Upper lobe of left lung (tissue), 6 donors: Measurements from ENCODE around the gene ADGRG1. TPM values are rescaled to one million over a fixed set of nuclear protein-coding genes. Genes with fewer than 3 reads are reported as not detected.

ENCODE experiments used
- ATAC-seq, 2 donors: fragments of 200-7000 bp; cut with Tn5 transposase; one replicate each; pipeline ENCODE4 v1.9.1; 2022; ENCODE audit warnings: mild to moderate bottlenecking in 2 of 2, moderate library complexity in 2 of 2; ENCODE audit not compliant: low FRiP score in 2 of 2
- DNase-seq, 2 donors: peaks; one replicate each; pipeline ENCODE4 v3.0.0-alpha.2; 2019 to 2020
- H3K27ac ChIP-seq, 4 donors: fragments of 200-600 bp; sonication (generic); one replicate each; pipeline ENCODE4 v1.5.1; 2016 to 2019
- H3K27me3 ChIP-seq, 4 donors: fragments of 200-600 bp; sonication (generic); one replicate each; pipeline ENCODE4 v1.5.1; 2017 to 2019
- H3K36me3 ChIP-seq, 4 donors: fragments of 200-600 bp; sonication (generic); one replicate each; pipeline ENCODE4 v1.5.1; 2016 to 2019
- H3K4me1 ChIP-seq, 4 donors: fragments of 200-600 bp; sonication (generic); one replicate each; pipeline ENCODE4 v1.5.1; 2018 to 2019
- H3K4me3 ChIP-seq, 4 donors: fragments of 200-600 bp; sonication (generic); one replicate each; pipeline ENCODE4 v1.5.1; 2017 to 2019; ENCODE audit warnings: mild to moderate bottlenecking in 2 of 4, moderate library complexity in 1 of 4
- H3K9me3 ChIP-seq, 4 donors: fragments of 200-600 bp; sonication (generic); one replicate each; pipeline ENCODE4 v1.5.1; 2018 to 2019
- CTCF ChIP-seq, 6 experiments: fragments of 450-650 bp in 4 of 6; fragments of 200-600 bp in 2 of 6; sonication (generic) in 2 of 6; IDR thresholded peaks; one replicate each; pipeline ENCODE4 v1.5.1; 2016 to 2019; ENCODE audit warnings: antibody characterized with exemption in 6 of 6
- EP300 ChIP-seq, 4 donors: sonication (generic); formaldehyde crosslinking; IDR thresholded peaks; one replicate each; pipeline ENCODE4 v1.5.1; 2017; ENCODE audit warnings: antibody characterized with exemption in 4 of 4, control low read depth in 2 of 4
- POLR2A ChIP-seq, 4 donors: fragments of 450-650 bp; IDR thresholded peaks; one replicate each; pipeline ENCODE4 v1.5.1; 2016 to 2017; ENCODE audit warnings: antibody characterized with exemption in 4 of 4, mild to moderate bottlenecking in 2 of 4
- POLR2AphosphoS5 ChIP-seq, 2 donors: sonication (generic); formaldehyde crosslinking; IDR thresholded peaks; one replicate each; pipeline ENCODE4 v1.5.1; 2017; ENCODE audit warnings: antibody characterized with exemption in 2 of 2
- WGBS, 2 donors: methylation state at CpG; one replicate each; pipeline ENCODE4 v1.1.5; 2017 to 2018; 5-methylcytosine and 5-hydroxymethylcytosine counted together
- total RNA-seq, 6 donors: library from RNA; depleted of rRNA in 4 of 6; stranded (reverse); fragments of >200 nt in 4 of 6; gene quantifications; one replicate each; pipeline versions ENCODE4 v1.1.0 to v1.2.1, GENCODE V29; 2016 to 2021
- donor health status: DM: no; HTN: no; CAD: no; lungs with moderate emphysema.
- donor health status: DM: no; HTN: yes; CAD: no; lungs with severe emphysema.

The ADGRG1 gene
- total RNA-seq, 6 donors from 2014 or later: 34.6 to 89.3 (median 40.4) TPM

GRCh38 chr16:57590654-57591085, 37.8 kb upstream of the ADGRG1 start:
- H3K9me3 ChIP-seq: peaks cover 0 to 2% (median 0%) of the 10 kb centered on the region in 4 donors
- no peaks in the 10 kb centered on the region for H3K36me3 ChIP-seq
- DNase-seq (no peak), ATAC-seq (peak; percentile 44 to 47)
- WGBS, 2 donors: 36% methylated on average over 7 to 8 of the region's 8 CpGs
- no peaks in the 10 kb centered on the region for H3K27me3 ChIP-seq
- no peak overlapping the region for H3K4me3 ChIP-seq
- peaks cover 10 to 14% (median 10%) of the 10 kb centered on the region in 4 donors for H3K4me1 ChIP-seq
- TF ChIP-seq CTCF (IDR thresholded peaks at IDR 0.05) (no peak), EP300 (IDR thresholded peaks at IDR 0.05) (no peak), POLR2AphosphoS5 (IDR thresholded peaks at IDR 0.05) (no peak), POLR2A (IDR thresholded peaks at IDR 0.05) (no peak)
- peak overlapping the region in 2 of 4 donors; percentile 22 to 51 for H3K27ac ChIP-seq

- 15 to 22% methylated on average over 9 of the region's 9 CpGs for WGBS, 2 donors
- Histone ChIP-seq H3K4me1 (peaks cover 10 to 14% (median 10%) of the 10 kb centered on the region in 4 donors), H3K4me3 (no peak overlapping the region), H3K36me3 (no peaks in the 10 kb centered on the region), H3K9me3 (peaks cover 0 to 4% (median 0%) of the 10 kb centered on the region in 4 donors), H3K27ac (peak overlapping the region in 2 of 4 donors; percentile 22 to 51), H3K27me3 (no peaks in the 10 kb centered on the region)
- ATAC-seq: peak; percentile 92 to 94
- DNase-seq: peak in 1 of 2 donors; percentile 73
- TF ChIP-seq POLR2A (IDR thresholded peaks at IDR 0.05) (no peak), CTCF (IDR thresholded peaks at IDR 0.05) (peak; percentile 88 to 94 (median 91))
Measured at GRCh38 chr16:57591086-57591869, 37.2 kb upstream of the ADGRG1 start.

GRCh38 chr16:57591870-57592485, 36.5 kb upstream of the ADGRG1 start:
- peak overlapping the region in 1 of 4 donors; percentile 12 for H3K27ac ChIP-seq
- peaks cover 0 to 4% (median 0%) of the 10 kb centered on the region in 4 donors for H3K9me3 ChIP-seq
- no peak for DNase-seq
- H3K4me1 ChIP-seq: peaks cover 10 to 14% (median 10%) of the 10 kb centered on the region in 4 donors
- no peak for TF ChIP-seq POLR2AphosphoS5 (IDR thresholded peaks at IDR 0.05)
- no peak for TF ChIP-seq CTCF (IDR thresholded peaks at IDR 0.05)
- no peak for TF ChIP-seq POLR2A (IDR thresholded peaks at IDR 0.05)
- no peak for TF ChIP-seq EP300 (IDR thresholded peaks at IDR 0.05)
- H3K36me3 ChIP-seq: no peaks in the 10 kb centered on the region
- ATAC-seq: no peak
- 70 to 73% methylated on average over 7 of the region's 7 CpGs for WGBS, 2 donors
- no peaks in the 10 kb centered on the region for H3K27me3 ChIP-seq
- no peak overlapping the region for H3K4me3 ChIP-seq

GRCh38 chr16:57592591-57593003, 35.8 kb upstream of the ADGRG1 start:
- ATAC-seq (peak; percentile 22 to 57), DNase-seq (peak; percentile 28 to 36)
- no peak for TF ChIP-seq EP300 (IDR thresholded peaks at IDR 0.05)
- TF ChIP-seq CTCF (IDR thresholded peaks at IDR 0.05): no peak
- peak in 1 of 4 donors; percentile 17 for TF ChIP-seq POLR2A (IDR thresholded peaks at IDR 0.05)
- TF ChIP-seq POLR2AphosphoS5 (IDR thresholded peaks at IDR 0.05): peak in 1 of 2 donors; percentile 52
- H3K27ac ChIP-seq: peak overlapping the region in 2 of 4 donors; percentile 24 to 55
- H3K4me3 ChIP-seq: no peak overlapping the region
- H3K36me3 ChIP-seq: no peaks in the 10 kb centered on the region
- no peaks in the 10 kb centered on the region for H3K27me3 ChIP-seq
- peaks cover 0 to 4% (median 0%) of the 10 kb centered on the region in 4 donors for H3K9me3 ChIP-seq
- 48 to 49% methylated on average over 4 of the region's 4 CpGs for WGBS, 2 donors
- peaks cover 10 to 14% (median 10%) of the 10 kb centered on the region in 4 donors for H3K4me1 ChIP-seq
